ENCODE measurements around the gene SLC47A2.

- TF ChIP-seq POLR2A (IDR thresholded peaks at IDR 0.05) (no peak), POLR2AphosphoS5 (IDR thresholded peaks at IDR 0.05; ENCODE audit: insufficient read depth in 1 of 2, low read depth in 1 of 2) (no peak)
- TF ChIP-seq, protein P1, sequence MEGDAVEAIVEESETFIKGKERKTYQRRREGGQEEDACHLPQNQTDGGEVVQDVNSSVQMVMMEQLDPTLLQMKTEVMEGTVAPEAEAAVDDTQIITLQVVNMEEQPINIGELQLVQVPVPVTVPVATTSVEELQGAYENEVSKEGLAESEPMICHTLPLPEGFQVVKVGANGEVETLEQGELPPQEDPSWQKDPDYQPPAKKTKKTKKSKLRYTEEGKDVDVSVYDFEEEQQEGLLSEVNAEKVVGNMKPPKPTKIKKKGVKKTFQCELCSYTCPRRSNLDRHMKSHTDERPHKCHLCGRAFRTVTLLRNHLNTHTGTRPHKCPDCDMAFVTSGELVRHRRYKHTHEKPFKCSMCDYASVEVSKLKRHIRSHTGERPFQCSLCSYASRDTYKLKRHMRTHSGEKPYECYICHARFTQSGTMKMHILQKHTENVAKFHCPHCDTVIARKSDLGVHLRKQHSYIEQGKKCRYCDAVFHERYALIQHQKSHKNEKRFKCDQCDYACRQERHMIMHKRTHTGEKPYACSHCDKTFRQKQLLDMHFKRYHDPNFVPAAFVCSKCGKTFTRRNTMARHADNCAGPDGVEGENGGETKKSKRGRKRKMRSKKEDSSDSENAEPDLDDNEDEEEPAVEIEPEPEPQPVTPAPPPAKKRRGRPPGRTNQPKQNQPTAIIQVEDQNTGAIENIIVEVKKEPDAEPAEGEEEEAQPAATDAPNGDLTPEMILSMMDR (IDR thresholded peaks at IDR 0.05): no peak
Observed at GRCh38 chr17:19708431-19709175, 7.8 kb downstream of the SLC47A2 start.

All from vagina (tissue), 2 donors.